Stimulated activated naive CD8-positive, alpha-beta T cell treated with anti-CD3 and anti-CD28 coated beads, Interleukin-15, Interleukin-2, amounts not matched to agents 100 ng/mL and 50 ng/mL, for 24 hours (primary cell): ENCODE results near the gene CDR2.

Experiments used
- H3K27ac Mint-ChIP-seq: one replicate; pipeline ENCODE4 v1.8.0; 2021; ENCODE audit warnings: mild to moderate bottlenecking, mixed read lengths
- H3K27me3 Mint-ChIP-seq: one replicate; pipeline ENCODE4 v1.8.0; 2021; ENCODE audit warnings: mixed read lengths
- H3K36me3 Mint-ChIP-seq: one replicate; pipeline ENCODE4 v1.8.0; 2021; ENCODE audit warnings: low read depth, mixed read lengths
- H3K4me1 Mint-ChIP-seq: one replicate; pipeline ENCODE4 v1.8.0; 2021; ENCODE audit warnings: low read depth, mixed read lengths
- H3K4me3 Mint-ChIP-seq: one replicate; pipeline ENCODE4 v1.8.0; 2021; ENCODE audit warnings: mild to moderate bottlenecking, mixed read lengths
- H3K9me3 Mint-ChIP-seq: one replicate; pipeline ENCODE4 v1.8.0; 2021; ENCODE audit warnings: mixed read lengths

The CDR2 gene

GRCh38 chr16:22326771-22327445, 47.5 kb downstream of the CDR2 start:
- Mint-ChIP-seq H3K36me3 (peaks cover 52% of the 10 kb centered on the region), H3K27me3 (no peaks in the 10 kb centered on the region), H3K4me3 (no peak overlapping the region), H3K9me3 (no peaks in the 10 kb centered on the region), H3K4me1 (no peaks in the 10 kb centered on the region), H3K27ac (no peak overlapping the region)

DNA sequence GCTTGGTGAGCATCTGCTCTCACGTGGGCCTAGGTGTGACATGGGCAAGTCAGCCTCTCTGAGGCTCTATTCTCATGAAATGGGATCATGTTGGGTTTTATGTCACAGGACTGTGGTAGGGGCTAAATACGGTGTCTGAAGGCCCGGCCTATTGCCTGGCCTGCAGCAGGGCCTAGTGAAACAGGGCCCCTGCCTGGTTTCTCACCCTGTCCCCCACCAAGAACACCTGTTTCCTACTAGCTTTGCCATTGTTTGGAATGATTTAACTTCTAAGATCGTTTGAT, 48.1 kb downstream of the CDR2 start:
- H3K36me3 Mint-ChIP-seq: peaks cover 48% of the 10 kb centered on the region
- H3K27me3 Mint-ChIP-seq: no peaks in the 10 kb centered on the region
- no peak overlapping the region for H3K27ac Mint-ChIP-seq
- no peak overlapping the region for H3K4me3 Mint-ChIP-seq
- no peaks in the 10 kb centered on the region for H3K4me1 Mint-ChIP-seq
- no peaks in the 10 kb centered on the region for H3K9me3 Mint-ChIP-seq

- H3K4me1 Mint-ChIP-seq: no peaks in the 10 kb centered on the region
- no peaks in the 10 kb centered on the region for H3K9me3 Mint-ChIP-seq
- H3K36me3 Mint-ChIP-seq: peaks cover 48% of the 10 kb centered on the region
- H3K27me3 Mint-ChIP-seq: no peaks in the 10 kb centered on the region
- no peak overlapping the region for H3K4me3 Mint-ChIP-seq
- no peak overlapping the region for H3K27ac Mint-ChIP-seq
These were observed 48.6 kb downstream of the CDR2 start for GRCh38 chr16:22325598-22326368.

DNA sequence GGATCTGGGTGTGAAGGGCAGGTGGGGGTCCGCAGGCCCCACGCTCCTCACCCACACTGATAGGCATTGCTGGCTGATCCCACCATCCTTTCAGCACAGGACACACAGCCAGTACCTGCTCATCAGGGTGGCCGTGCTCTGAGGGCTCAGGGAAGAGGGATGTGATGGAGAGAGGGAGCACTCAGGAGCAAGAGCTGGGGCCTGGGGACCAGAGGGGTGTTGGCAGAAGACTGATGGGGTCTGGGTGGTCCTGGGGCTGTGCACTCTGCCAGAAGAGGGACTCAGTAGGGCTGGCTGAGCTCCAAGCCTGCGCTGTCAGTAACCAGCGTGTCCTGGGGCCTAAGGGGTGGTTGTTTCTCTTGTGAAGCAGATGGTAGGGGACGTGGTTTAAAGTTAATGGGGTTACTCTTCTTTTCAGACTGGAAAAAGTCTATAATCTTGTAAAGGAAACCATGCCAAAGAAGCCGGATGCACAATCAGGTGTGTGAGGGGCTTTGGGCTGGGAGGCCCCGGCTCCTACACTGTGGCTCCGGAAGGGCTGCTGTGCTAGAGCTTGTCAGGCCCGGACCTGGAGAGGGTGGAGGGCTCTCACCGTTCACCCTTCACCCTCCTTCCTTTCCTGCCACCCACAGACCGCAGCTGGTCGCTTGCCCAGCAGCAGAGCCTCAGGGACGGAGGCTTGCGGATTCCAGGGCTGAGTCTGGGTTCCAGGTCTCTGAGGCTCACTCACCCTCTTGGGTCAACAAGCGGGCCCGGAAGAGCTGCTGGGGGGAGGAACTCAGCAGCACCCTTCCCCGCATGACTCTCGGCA, 49.4 kb downstream of the CDR2 start:
- Mint-ChIP-seq H3K9me3 (no peaks in the 10 kb centered on the region), H3K36me3 (peaks cover 45% of the 10 kb centered on the region), H3K4me3 (no peak overlapping the region), H3K4me1 (no peaks in the 10 kb centered on the region), H3K27ac (no peak overlapping the region), H3K27me3 (no peaks in the 10 kb centered on the region)

DNA sequence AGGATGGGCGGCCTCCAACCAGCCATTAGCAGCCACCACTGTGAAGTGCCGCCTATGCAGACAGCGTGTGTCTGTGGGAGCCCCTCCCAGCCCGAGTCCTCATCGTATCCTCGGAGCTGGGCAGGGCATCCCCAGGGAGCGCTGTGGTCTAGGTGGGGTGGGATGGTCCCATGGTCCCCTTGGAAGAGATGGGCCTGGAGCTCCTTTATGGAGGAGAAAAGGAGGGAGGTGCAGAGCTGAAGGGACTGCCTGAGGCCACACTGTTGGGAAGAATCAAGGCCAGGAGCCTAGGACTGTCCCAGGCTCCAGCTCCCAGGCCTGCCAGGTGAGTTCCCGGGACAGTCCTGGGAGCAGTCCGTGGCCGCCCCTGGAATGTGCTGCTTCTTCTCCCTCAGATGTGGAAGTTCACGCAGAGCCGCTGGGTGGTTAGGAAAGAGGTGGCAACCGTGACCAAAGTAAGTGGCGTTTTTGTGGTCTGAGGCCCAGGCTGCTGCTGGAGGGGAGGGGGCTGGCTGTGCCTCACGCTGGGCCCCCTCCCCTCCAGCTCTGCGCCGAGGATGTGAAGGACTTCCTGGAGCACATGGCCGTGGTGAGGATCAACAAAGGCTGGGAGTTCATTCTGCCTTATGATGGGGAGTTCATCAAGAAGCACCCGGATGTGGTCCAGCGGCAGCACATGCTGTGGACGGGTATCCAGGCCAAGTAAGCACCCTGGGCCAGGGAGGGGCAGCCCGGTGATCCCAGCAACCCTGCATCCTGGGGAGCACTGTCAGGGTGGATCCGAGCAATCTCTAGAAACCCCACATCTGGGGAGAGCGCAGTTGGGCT, 50.2 kb downstream of the CDR2 start:
- Mint-ChIP-seq H3K9me3 (no peaks in the 10 kb centered on the region), H3K4me3 (no peak overlapping the region), H3K27ac (no peak overlapping the region), H3K36me3 (peaks cover 47% of the 10 kb centered on the region), H3K27me3 (no peaks in the 10 kb centered on the region), H3K4me1 (no peaks in the 10 kb centered on the region)

DNA sequence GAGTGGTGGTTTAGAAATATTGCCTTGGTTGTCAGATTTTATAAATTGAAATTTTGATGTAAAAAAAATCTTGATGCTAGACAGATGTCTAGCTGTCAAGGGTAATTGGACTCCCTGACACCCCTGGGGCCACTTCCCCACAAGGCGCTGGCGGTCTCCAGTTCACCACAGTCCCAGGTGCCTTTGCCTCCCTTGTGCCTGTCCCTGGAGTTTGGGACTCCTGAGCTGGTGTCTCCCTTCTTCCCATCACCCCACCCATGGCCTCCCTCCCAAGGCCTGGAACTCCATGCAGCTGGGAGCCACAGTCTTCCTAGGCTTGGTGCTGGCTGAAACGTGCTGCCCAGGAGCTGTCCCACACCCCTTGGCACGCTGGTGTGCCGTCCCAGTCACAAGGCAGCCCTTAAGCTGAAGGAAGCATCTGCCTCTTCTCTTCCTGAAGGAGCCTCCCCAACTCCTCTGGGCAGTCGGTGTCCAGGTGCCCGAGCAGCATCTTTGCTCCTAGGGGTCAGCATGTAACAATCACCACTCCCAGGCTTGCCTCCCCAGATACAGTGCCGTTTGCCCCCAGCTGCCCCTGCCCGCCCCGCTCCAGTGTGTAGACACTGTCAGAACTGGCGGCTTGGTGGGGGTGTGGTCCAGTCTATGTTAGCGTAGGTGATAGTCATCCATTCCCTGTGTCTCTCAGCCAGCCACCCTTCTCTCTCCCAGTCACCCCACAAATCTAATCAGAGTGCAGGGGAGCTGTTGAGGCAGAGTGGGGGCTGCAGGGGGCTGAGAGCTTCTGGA, 51.1 kb downstream of the CDR2 start:
- H3K27me3 Mint-ChIP-seq: no peaks in the 10 kb centered on the region
- H3K36me3 Mint-ChIP-seq: peaks cover 49% of the 10 kb centered on the region
- H3K27ac Mint-ChIP-seq: no peak overlapping the region
- no peak overlapping the region for H3K4me3 Mint-ChIP-seq
- no peaks in the 10 kb centered on the region for H3K9me3 Mint-ChIP-seq
- no peaks in the 10 kb centered on the region for H3K4me1 Mint-ChIP-seq

GRCh38 chr16:22322741-22323140, 51.7 kb downstream of the CDR2 start:
- Mint-ChIP-seq H3K9me3 (no peaks in the 10 kb centered on the region), H3K27me3 (no peaks in the 10 kb centered on the region), H3K36me3 (peaks cover 44% of the 10 kb centered on the region), H3K4me1 (no peaks in the 10 kb centered on the region), H3K4me3 (no peak overlapping the region), H3K27ac (no peak overlapping the region)

- Mint-ChIP-seq H3K9me3 (no peaks in the 10 kb centered on the region), H3K36me3 (peaks cover 44% of the 10 kb centered on the region)
These were observed 52.4 kb downstream of the CDR2 start for GRCh38 chr16:22322021-22322471.

GRCh38 chr16:22321340-22322001, 52.9 kb downstream of the CDR2 start:
- Mint-ChIP-seq H3K4me3 (no peak overlapping the region), H3K36me3 (peaks cover 44% of the 10 kb centered on the region), H3K27ac (no peak overlapping the region), H3K27me3 (no peaks in the 10 kb centered on the region), H3K9me3 (no peaks in the 10 kb centered on the region), H3K4me1 (no peaks in the 10 kb centered on the region)

More at GRCh38 chr16:22322021-22322471, 52.4 kb downstream of the CDR2 start:
- Mint-ChIP-seq H3K4me1 (no peaks in the 10 kb centered on the region), H3K27me3 (no peaks in the 10 kb centered on the region), H3K27ac (no peak overlapping the region), H3K4me3 (no peak overlapping the region)

- Mint-ChIP-seq H3K36me3 (peaks cover 51% of the 10 kb centered on the region), H3K9me3 (no peaks in the 10 kb centered on the region), H3K27ac (no peak overlapping the region), H3K4me3 (no peak overlapping the region), H3K4me1 (no peaks in the 10 kb centered on the region), H3K27me3 (no peaks in the 10 kb centered on the region)
These were observed 53.7 kb downstream of the CDR2 start for GRCh38 chr16:22320572-22321339.

- no peak overlapping the region for H3K27ac Mint-ChIP-seq
These were observed 55.6 kb downstream of the CDR2 start for GRCh38 chr16:22318690-22319358.

GRCh38 chr16:22317625-22318024, 56.8 kb downstream of the CDR2 start:
- Mint-ChIP-seq H3K4me3 (no peak overlapping the region), H3K9me3 (no peaks in the 10 kb centered on the region), H3K4me1 (no peaks in the 10 kb centered on the region), H3K36me3 (peaks cover 51% of the 10 kb centered on the region), H3K27me3 (no peaks in the 10 kb centered on the region), H3K27ac (no peak overlapping the region)

More at GRCh38 chr16:22318690-22319358, 55.6 kb downstream of the CDR2 start:
- H3K4me1 Mint-ChIP-seq: no peaks in the 10 kb centered on the region
- peaks cover 54% of the 10 kb centered on the region for H3K36me3 Mint-ChIP-seq
- no peaks in the 10 kb centered on the region for H3K9me3 Mint-ChIP-seq
- no peaks in the 10 kb centered on the region for H3K27me3 Mint-ChIP-seq
- H3K4me3 Mint-ChIP-seq: no peak overlapping the region
